ENCODE results near the gene YEATS4.

YEATS4 gene

DNA sequence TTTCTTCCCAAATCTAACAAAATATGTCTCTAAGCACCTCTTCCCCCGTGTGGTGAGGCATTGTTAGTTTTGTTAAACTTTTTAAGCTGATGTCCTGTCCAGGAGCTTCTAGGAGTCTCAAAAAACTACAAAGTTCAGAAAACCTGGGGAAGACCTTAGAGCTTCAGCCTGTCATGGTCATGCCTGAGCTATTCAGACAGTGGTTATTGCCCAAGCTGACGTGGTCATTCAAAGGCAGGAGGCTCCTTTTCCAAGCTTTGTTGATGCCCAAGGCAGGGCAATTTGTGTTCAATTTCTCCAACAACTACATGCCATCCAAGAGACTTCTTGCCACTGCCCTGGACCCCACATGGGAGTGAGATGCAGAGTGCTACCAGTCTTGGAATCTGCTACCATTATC is 17.1 kb upstream of the YEATS4 start:
- no peak for DNase-seq (ENCODE audit: low read depth)

DNA sequence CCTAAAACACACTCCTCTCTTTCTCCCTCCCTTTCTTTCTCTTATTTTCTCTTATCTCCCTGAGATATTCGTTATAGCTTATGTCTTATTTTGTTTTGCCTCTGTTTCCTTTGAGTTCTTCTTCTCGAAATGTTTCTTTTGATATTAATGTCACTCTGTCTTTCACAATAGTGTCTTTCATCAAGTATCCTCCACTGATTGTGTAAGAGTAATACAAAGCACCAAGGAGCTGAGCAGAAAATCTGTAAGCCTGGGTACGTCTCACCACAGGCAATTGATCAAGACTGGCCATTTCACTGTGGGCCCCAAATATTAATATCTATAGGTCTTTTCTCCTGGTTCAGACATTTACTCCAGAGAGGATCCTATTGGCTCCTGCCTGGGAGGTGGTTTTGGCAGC is 16.2 kb upstream of the YEATS4 start:
- DNase-seq (ENCODE audit: low read depth): no peak

DNA sequence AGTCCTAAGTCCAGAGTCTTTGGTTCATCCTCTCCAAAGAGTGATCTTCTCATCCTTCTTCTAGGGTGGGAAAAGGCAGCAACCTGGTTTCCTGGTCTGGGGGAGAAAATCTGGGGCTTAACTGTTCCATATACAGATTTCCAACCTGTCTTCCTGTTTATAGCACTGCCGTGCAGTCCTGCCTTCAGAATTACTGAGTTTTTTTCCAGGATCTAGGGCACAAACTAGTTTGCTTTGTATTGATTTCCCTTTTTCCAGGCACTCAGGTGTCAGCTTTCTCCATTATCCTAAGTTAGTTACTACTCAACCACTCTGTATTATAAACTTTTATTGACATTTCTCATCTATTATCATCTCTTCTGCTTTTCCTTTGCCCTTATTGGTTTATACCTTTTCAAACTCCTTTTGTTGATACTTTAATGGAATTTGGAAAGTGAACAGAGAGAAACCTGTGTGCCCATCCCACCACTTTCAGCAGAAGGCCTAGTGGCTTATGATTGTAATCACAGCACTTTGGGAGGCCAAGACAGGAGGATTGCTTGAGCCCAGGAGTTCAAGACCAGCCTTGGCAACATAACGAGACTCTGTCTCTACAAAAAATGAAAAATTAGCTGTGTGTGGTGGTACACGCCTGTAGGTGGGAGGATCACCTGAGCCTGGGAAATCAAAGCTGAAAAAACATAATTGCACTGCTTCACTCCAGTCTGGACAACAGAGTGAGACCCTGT is 15.5 kb upstream of the YEATS4 start:
- DNase-seq (ENCODE audit: low read depth): no peak

DNA sequence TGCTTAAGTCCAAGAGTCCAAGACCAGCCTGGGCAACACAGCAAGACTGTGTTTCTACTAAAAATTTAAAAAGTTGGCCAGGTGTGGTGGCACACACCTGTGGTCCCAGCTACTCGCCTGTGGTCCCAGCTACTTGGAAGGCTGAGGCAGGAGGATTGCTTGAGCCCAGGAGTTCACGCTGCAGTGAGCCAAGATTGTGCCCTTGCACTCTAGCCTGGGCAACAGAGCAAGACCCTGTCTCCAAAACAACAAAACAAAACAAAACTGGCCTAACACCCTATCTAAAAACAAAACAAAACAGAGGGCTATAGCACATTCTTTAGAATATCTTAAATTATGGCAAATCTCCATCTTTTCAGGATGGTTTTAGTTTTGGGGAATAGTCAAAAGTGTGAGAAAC is 14.5 kb upstream of the YEATS4 start:
- no peak for DNase-seq (ENCODE audit: low read depth)

DNA sequence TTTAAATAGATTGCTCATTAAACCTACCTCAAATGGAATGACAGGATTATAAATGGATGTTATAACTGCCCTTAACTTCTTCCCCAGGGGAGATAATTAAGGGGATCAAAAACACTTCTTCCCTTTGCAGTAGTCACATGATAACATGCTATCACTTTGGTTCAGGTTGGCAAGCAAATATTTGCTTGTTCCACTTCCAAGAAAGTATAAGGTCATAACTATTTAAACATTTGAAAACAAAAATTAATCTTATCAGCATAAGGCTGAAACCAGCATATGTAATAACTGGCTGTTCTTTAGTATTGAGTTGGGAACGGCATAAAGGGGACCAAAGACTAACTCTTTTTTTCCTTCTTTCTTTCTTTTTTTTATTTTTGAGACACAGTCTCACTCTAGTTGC is 13.8 kb upstream of the YEATS4 start:
- DNase-seq (ENCODE audit: low read depth): no peak

DNA sequence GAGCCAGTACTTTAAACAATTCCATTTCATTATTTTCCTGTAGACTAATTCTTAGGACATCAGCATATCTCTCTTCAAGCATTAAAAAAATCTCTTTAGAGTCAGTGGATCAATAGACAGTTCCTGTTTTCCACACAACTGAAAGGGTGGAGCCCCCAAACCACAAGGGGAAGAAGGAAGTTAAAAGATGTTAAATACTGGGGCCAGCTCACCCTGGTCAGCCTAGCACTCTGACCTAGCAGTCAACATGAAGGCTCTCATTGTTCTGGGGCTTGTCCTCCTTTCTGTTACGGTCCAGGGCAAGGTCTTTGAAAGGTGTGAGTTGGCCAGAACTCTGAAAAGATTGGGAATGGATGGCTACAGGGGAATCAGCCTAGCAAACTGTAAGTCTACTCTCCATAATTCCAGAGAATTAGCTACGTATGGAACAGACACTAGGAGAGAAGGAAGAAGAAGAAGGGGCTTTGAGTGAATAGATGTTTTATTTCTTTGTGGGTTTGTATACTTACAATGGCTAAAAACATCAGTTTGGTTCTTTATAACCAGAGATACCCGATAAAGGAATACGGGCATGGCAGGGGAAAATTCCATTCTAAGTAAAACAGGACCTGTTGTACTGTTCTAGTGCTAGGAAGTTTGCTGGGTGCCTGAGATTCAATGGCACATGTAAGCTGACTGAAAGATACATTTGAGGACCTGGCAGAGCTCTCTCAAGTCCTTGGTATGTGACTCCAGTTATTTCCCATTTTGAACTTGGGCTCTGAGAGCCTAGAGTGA is 11.2 kb upstream of the YEATS4 start, which contains the start of gene LYZ:
Gene LYZ (plus strand): TSS at position 220 of the 777 bp plus-strand sequence. CDS start 28 bp downstream, at position 248.
- no peak for DNase-seq (ENCODE audit: low read depth)

DNA sequence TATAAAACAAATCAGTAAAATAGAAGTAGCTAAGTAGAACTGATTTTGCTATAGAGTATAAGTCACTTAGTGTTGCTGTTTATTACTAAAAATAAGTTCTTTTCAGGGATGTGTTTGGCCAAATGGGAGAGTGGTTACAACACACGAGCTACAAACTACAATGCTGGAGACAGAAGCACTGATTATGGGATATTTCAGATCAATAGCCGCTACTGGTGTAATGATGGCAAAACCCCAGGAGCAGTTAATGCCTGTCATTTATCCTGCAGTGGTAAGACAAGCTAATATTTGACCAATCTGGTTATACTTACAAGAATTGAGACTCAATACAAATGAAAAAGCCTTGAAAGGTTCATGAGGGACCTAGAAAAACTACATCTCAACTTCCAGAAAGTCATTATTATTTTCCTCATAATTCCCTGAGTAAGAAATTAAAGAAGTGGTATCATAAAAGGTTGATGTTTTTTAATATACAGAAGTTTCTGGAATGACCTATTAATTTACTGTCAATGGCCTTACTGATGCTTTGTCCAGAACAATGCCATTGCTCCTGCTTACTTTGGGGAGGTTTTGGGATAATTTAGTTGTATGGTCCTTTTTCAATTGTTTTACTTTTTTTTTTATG is 9.4 kb upstream of the YEATS4 start:
- no peak for DNase-seq (ENCODE audit: low read depth)

DNA sequence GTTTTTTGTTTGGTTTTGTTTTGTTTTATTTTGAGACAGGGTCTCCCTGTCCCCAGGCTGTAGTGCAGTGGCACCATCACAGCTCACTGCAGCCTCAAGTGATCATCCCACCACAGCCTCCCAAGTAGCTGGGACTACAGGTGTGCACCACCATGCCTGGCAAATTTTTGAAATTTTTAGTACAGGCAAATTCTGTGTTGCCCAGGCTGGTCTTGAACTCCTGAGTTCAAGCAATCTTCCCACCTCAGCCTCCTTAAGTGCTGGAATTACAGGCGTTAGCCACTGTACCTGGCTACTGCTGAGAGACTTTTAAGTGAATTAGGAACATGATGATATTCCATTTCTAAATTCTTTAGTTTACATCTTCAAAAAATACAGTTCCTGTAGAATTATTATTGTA is 8.8 kb upstream of the YEATS4 start:
- DNase-seq (ENCODE audit: low read depth): no peak

DNA sequence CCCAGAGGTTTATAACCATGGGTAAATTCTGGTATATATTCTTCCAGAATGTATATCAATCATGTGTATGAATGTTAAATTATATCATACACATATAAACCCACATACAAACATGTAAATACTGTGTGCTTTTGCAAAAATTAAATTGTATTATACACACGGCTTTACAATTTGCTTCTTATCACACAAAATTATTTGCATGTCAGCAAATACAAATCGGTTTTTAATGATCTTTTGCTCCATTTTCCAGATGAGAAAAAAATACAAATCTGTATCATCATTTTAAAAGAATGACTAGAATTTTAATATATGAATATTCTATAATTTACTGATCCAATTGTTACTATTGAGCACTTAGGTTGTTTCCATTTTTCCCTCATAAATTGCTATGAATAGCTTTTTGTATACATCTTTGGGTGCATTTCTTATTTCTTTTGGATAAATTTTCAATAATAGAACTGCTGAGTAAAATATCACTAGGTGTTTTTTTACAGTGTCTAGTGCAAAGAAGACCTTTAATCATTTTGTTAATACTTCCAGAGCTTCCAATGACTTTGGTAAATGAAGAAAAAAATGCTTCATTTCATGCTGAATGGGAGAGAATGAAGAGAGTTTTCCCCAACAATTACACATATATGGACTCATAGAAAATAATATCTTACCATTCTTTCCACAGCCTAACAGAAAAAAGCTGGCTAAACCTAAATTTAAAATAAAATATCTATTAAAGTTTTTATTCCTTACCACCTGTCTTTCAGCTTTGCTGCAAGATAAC is 7.9 kb upstream of the YEATS4 start:
- DNase-seq (ENCODE audit: low read depth): no peak

DNA sequence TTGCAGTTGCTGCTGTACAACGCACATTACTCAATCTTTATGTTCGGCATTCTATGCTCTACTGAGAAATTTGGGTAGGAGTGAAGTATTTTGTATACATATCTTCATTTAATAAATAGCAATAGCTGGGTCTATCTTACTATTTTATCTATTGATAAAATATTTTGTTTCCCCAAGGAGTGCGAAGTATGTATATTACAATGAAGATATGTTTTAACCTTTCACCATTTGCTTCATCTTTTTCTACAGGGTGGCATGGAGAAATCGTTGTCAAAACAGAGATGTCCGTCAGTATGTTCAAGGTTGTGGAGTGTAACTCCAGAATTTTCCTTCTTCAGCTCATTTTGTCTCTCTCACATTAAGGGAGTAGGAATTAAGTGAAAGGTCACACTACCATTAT is 6.6 kb upstream of the YEATS4 start:
- no peak for DNase-seq (ENCODE audit: low read depth)

DNA sequence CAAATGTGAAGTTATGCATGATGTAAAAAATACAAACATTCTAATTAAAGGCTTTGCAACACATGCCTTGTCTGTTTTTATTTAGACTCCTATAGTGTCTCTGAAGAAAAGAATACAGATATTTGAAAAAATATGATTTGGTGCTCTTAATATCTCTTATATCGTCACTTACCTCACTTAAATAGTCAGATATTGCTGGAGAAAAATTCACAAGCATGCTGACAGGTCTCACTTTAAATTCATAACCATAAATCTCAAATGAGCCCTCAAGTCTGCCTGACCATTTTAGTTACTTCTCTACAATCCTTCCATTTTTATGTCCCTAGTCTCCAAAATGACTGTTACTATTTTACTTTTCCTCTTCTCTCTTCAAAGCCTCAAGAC is 5.4 kb upstream of the YEATS4 start:
- DNase-seq (ENCODE audit: low read depth): no peak

DNA sequence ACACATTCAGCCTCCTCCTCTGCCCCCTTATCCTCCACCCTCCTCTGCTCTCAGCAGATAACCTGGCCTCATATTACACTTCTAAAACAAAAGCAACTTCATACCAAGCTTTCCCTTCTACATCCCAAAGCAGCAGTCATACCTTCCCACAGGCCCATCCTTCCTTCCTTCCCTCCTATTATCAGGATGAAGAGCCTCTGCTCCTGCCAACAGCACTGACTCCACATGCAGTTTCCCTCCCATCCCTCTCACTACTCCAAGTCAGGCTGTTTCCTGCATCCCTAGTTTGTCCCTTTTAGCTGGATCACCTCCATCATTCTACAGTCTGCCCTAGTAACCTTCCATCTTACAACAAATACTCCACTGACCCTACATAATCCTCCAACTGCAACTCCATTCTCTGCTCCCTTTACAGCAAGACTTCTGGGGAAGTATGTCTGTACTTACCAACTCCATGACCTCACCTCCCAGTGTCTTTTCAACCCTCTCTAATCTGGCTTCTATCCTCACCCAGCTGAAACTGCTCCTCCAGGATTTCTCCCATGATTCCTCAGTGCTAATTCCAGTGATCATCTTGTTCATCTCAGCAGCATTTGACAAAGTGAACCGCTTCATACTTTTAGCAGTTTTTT is 4.9 kb upstream of the YEATS4 start:
- DNase-seq (ENCODE audit: low read depth): no peak

DNA sequence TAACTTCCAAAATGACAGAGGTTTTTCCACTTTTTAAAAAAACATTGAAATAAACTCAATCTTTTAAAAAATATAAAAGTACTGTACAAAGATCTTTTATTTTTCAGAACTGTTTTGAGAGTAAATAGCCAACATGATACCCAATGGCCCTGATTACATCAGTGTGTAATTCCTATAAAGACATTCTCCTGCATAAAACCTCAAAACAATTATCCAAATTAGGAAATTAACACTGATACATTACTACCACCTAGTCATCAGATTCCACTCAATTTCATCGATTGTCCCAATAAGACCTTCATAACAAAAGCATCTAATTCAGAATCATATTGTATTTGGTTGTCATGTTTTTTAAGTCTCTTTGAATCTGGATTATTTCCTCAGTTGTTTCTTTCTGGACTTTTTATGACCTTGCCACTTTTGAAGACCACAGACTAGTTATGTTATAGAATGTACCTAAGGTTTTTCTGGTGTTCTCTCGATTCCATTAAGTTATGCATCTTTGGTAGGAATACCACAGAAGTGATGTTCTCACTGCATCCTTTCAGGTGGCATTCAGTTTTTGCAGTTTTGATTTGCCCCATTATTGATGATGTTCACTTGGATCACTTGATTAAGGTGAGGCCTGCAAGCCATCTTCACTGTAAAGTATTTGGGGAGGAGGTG is 4.0 kb upstream of the YEATS4 start:
- no peak for DNase-seq (ENCODE audit: low read depth)

DNA sequence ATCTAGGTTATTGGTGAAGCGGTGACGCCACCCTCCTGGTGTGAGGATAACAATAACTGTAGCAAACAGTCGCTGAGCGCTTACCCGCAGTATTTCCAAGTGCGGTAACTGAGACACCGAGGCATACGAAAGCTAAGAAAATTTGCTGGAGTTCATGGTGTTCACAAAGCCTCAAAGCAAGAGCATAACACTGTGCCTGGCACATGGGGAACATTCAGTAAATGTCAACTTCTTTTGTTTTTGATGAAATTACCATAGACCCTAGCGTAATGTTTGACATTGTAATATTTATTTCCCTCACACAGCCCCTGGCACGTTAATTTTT is 767 bp downstream of the YEATS4 start:
- no peak for DNase-seq (ENCODE audit: low read depth)

DNA sequence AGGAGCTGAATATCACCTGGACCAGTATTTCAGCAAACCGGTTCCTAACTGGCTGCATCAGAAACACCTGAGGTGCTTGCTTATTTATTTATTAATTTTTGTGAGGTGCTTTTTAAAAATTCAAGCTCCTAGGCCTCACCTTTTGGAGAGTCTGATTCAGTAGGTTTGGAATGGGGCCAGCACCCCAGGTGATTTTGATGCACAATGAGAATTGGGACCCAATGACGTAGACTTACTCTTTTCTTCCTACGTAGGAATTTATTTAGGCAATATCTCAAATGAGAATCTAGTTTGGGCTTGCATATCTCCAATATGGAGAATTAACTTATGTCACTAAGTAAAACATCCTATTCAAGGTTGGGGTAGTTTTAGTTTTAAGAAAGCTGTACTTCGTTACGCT is 7.3 kb downstream of the YEATS4 start:
- DNase-seq (ENCODE audit: low read depth): no peak

DNA sequence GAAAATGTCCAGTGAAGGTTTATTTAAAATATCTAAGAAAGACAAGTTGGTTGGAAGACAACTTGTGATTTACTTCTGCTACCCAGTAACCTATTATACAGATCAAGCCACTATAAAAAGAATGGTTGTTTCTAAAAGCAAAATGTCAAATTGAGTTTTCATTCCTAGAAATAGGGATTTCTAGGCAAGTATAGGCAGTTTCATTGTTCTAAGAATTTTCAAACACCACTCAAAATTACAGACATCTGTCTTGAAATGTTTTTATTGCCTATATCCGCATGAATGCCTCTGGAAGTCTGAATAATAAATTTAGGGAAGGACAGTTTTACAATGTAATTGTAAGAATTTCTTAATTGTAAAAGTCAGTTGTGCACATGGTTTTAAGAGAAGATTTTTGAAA is 8.6 kb downstream of the YEATS4 start:
- no peak for DNase-seq (ENCODE audit: low read depth)

DNA sequence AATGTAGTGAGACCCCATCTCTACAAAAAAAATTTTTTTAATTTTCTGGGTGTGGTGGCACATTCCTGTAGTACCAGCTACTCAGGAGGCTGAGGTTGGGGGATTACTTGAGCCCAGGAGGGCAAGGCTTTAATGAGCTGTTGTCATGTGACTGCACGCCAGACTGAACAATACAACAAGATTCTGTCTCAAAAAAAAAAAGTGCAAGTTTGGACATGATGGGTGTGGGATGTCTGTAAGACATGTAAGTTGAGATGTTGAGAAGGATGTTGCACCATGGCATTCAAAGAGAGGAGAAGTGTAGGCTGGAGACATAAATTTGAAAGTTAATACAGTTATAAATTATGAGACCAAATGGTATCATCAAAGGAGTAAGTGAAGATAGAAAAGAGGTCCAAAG is 23.5 kb downstream of the YEATS4 start:
- no peak for DNase-seq (ENCODE audit: low read depth)

DNA sequence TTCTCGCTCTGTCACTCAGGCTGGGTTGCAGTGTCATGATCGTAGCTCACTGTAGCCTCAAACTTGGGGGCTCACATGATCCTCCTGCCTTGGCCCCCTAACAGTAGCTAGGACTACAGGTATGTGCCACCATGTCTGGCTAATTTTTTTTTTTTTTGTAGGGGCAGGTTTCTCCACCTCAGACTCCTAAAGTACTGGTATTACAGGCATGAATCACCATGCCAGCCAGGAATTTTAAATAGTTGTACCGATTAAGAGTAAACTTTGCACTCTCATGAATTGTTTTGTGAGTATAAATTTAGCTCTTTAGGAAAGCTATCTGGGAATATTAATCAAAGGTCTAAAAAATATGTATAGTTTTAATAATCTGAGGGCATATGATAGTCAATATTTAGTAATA is 25.5 kb downstream of the YEATS4 start:
- no peak for DNase-seq (ENCODE audit: low read depth)

DNA sequence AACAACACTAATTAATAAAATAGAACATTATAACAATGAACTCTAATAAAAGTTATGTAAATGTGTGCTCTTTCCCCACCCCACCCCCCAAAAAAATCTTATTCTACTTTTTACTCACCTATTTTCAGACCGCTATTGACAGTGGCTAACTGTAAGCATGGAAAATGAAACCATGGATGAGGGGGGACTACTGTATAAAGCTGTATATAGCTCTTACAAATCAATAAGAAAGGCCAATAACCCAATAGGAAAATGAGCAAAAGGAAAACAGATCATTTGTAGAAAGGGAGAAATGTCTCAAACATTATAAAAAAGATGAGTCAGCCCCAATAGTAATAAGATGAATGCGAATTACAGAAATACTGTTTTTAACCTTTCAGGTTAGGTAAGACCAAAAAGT is 27.4 kb downstream of the YEATS4 start:
- no peak for DNase-seq (ENCODE audit: low read depth)

DNA sequence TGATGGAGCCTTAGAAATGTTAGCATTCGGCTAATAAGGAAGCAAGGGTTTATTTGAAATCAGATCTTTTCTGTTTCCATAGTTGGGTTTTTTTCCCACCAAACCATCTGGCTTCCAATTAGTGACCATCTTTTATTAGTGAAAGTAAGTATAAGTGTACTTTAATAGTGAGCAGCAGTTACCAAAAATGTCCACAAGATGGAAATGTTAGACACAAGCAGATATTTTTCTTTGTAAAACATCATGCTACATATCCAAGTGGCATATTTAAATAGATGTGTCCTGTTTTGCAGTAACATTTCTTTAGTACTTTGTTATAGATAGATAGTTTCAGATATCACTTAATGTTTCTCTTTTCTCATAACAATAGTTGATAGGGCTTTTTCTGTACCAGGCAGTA is 28.8 kb downstream of the YEATS4 start:
- no peak for DNase-seq (ENCODE audit: low read depth)

DNA sequence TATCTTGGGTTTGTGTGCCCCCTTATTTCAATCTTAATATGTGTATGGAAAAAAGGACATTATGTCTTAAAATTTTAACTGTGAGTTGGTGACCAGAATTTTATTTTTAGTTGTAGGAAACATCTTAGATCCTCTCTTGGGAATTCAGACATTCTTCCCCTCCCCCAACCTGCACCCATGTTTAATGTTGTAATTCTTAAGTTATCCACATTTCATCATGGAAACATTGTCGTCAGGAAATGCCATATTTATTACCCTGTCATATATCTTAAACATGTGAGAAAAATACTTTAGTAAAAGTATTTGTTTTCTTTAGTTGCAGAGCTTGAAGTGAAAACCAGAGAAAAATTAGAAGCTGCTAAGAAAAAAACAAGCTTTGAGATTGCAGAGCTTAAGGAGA is 30.3 kb downstream of the YEATS4 start:
- no peak for DNase-seq (ENCODE audit: low read depth)

All from non-pigmented ciliary epithelial cell (primary cell).